ENCODE data around the gene CNOT3. TPM values are rescaled to one million over a fixed set of nuclear protein-coding genes. Genes with fewer than 3 reads are reported as not detected.
A peak's percentile ranks its signal among the peaks of the same experiment; 100 is the strongest.

Gene CNOT3
- total and polyA plus RNA-seq, 2 experiments from 2014 or later: 39.6 to 52.8 TPM

- H3K4me3 ChIP-seq: peak overlapping the region; percentile 48
- H3K27ac ChIP-seq: no peak overlapping the region
- TF ChIP-seq CTCF (IDR thresholded peaks at IDR 0.05; ENCODE audit: low read depth, low read length): no peak
- peak in 1 of 2 donors; percentile 57 for DNase-seq (ENCODE audit: low read depth in 1 of 2, low spot score in 1 of 2)
- H3K27me3 ChIP-seq: no peaks in the 10 kb centered on the region
- H3K4me1 ChIP-seq (ENCODE audit: low read depth): peaks cover 10% of the 10 kb centered on the region
- H3K36me3 ChIP-seq: peaks cover 14% of the 10 kb centered on the region
- no peaks in the 10 kb centered on the region for H3K9me3 ChIP-seq (ENCODE audit: low read depth)
Measured at GRCh38 chr19:54114340-54115108, 23.0 kb upstream of the CNOT3 start.

DNA sequence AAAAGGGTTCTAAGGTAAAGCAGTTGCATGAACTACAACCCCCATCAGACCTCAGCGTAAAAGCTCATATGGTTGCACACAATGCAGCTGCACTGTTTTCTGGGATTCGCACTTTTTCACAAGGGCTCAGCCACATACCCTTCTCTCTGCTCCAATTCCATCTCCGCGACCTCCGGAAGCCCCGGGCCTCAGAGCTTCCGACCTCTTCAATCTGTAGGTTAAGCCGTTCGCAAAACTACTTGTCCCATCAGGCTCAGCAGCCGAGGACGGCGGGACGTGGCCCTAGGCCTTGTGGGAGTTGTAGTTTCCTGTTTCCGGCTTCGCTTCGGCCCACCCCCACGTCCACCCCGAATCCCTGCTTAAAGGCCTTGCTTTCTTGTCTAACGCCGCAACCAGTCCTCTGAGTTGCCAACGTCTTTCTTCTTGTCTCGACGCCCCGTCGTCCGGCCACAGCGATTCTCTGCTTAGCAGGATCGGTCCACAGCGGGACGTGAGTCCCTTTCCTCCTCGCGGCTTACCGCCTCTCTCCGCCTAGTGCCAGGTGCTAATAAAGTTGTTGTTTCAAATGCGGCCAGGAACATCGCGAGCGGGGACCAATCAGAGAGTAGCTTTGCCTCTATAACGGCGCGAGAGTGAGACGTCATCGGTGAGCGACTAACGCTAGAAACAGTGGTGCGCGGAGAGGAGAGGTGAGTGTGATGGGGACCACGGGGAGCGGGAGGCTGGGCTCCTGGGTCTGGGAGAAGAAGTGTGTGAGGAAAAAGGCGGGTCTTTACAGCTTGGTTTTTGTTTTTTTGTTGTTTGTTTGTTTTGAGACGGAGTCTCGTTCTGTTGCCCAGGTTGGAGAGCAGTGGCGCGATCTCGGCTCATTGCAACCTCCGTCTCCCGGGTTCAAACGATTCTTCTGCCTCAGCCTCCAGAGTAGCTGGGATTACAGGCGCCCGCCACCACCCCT lies 22.2 kb upstream of the CNOT3 start, which contains the start of the genes PRPF31 and TFPT:
Gene PRPF31 (plus strand): TSS at position 646 of the 955 bp plus-strand sequence. CDS start 2,525 bp downstream, outside the sequence.
Gene TFPT (minus strand): TSS at position 549 of the 955 bp plus-strand sequence. CDS start 388 bp downstream, at position 161.
- Histone ChIP-seq H3K4me1 (ENCODE audit: low read depth) (peaks cover 10% of the 10 kb centered on the region), H3K27ac (peak within 1 kb of the TSS; percentile 74), H3K27me3 (no peaks in the 10 kb centered on the region), H3K4me3 (peak within 1 kb of the TSS; percentile 48), H3K36me3 (peaks cover 8% of the 10 kb centered on the region), H3K9me3 (ENCODE audit: low read depth) (no peaks in the 10 kb centered on the region)
- no peak for TF ChIP-seq CTCF (IDR thresholded peaks at IDR 0.05; ENCODE audit: low read depth, low read length)
- peak; percentile 99 to 100 for DNase-seq (ENCODE audit: low read depth in 1 of 2, low spot score in 1 of 2)

DNA sequence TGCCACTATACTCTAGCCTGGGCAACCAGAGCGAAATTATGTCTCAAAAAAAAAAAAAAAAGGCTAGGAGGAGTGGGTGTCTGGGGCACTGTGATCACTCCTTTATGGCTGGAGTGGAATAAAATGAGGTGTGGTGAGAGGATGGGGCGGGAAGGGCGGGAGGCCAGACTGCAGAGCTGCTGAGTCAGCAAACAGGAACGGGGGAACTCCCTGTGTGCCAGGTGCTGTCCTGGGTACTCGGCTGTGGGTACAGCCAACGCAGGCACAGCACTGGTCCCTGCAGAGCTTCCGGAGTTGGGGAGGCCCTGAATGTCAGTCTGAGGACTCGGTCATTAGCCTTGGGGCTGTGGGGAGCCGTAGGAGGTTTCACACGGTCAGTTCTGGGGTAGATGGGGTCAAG lies 16.3 kb upstream of the CNOT3 start:
- DNase-seq (ENCODE audit: low read depth in 1 of 2, low spot score in 1 of 2): no peak
- Histone ChIP-seq H3K27ac (no peak overlapping the region), H3K4me3 (no peak overlapping the region), H3K27me3 (no peaks in the 10 kb centered on the region), H3K9me3 (ENCODE audit: low read depth) (no peaks in the 10 kb centered on the region), H3K36me3 (peaks cover 31% of the 10 kb centered on the region), H3K4me1 (ENCODE audit: low read depth) (peaks cover 4% of the 10 kb centered on the region)
- TF ChIP-seq CTCF (IDR thresholded peaks at IDR 0.05; ENCODE audit: low read depth, low read length): no peak

- Histone ChIP-seq H3K4me3 (no peak overlapping the region), H3K27me3 (no peaks in the 10 kb centered on the region), H3K36me3 (peaks cover 38% of the 10 kb centered on the region), H3K9me3 (ENCODE audit: low read depth) (no peaks in the 10 kb centered on the region), H3K27ac (no peak overlapping the region), H3K4me1 (ENCODE audit: low read depth) (no peaks in the 10 kb centered on the region)
- no peak for TF ChIP-seq CTCF (IDR thresholded peaks at IDR 0.05; ENCODE audit: low read depth, low read length)
- no peak for DNase-seq (ENCODE audit: low read depth in 1 of 2, low spot score in 1 of 2)
Measured at GRCh38 chr19:54123682-54124081, 13.9 kb upstream of the CNOT3 start.

GRCh38 chr19:54124393-54124792 lies 13.2 kb upstream of the CNOT3 start:
- Histone ChIP-seq H3K27me3 (no peaks in the 10 kb centered on the region), H3K9me3 (ENCODE audit: low read depth) (no peaks in the 10 kb centered on the region), H3K36me3 (peaks cover 38% of the 10 kb centered on the region), H3K27ac (no peak overlapping the region), H3K4me1 (ENCODE audit: low read depth) (no peaks in the 10 kb centered on the region), H3K4me3 (no peak overlapping the region)
- no peak for TF ChIP-seq CTCF (IDR thresholded peaks at IDR 0.05; ENCODE audit: low read depth, low read length)
- no peak for DNase-seq (ENCODE audit: low read depth in 1 of 2, low spot score in 1 of 2)
